K562 (cell line): ENCODE measurements around the gene MINDY4. TPM values are rescaled to one million over a fixed set of nuclear protein-coding genes. Genes with fewer than 3 reads are reported as not detected.

Experiments
- ATAC-seq: fragments of 200-7000 bp; cut with Tn5 transposase; 3 replicates; pipeline ENCODE4 v1.9.1; 2020; ENCODE audit warnings: moderate library complexity
- BruUV-seq: library from RNA; stranded (reverse); fragments of 400-500 nt; replicated peaks from 2 replicates; lab custom pipeline; 2021; lab: Mats Ljungman, UMichigan
- CTCF ChIA-PET: fragments of 300-600 bp; formaldehyde crosslinking; extraction: SDS; loops from one replicate; lab custom pipeline; 2021; ENCODE audit warnings: low intra/inter-chr PET ratio; lab: Yijun Ruan, JAX
- POLR2A ChIA-PET: fragments of 300-600, 350-650 bp; sonication (Branson Sonifier 250); formaldehyde crosslinking; extraction: SDS; loops from one replicate; lab custom pipeline; 2021; ENCODE audit warnings: antibody characterized with exemption, inconsistent platforms; lab: Yijun Ruan, JAX
- DNase-seq, 4 experiments: peaks; one replicate each; pipeline versions ENCODE4 v3.0.0 to v3.0.0-alpha.2; 2011 to 2018; ENCODE audit warnings: low spot score in 3 of 4, mixed read lengths in 3 of 4; ENCODE audit errors: extremely low read depth in 1 of 4
- FAIRE-seq: peaks from 2 replicates; lab custom pipeline; 2011; peaks lifted over from hg19 to GRCh38; lab: Jason Lieb, UNC
- H2AFZ ChIP-seq: 2 replicates; pipeline ENCODE4 v1.6.0; 2011; ENCODE audit warnings: low read depth, low read length, control low read depth, inconsistent platforms
- H3K27ac ChIP-seq: fragments of 200-600 bp; 3 replicates; pipeline ENCODE4 v1.8.0; 2011; ENCODE audit warnings: low read depth, mild to moderate bottlenecking, control low read depth, inconsistent platforms, low read length, moderate library complexity, mixed read lengths; ENCODE audit errors: extremely low read depth
- H3K27me3 ChIP-seq, 2 experiments: fragments of 300-600 bp in 1 of 2; 2 replicates in 1 of 2; 3 replicates in 1 of 2; pipeline versions ENCODE4 v1.6.0 to v1.8.0; 2011; ENCODE audit warnings: inconsistent platforms in 2 of 2, low read length in 2 of 2, mild to moderate bottlenecking in 1 of 2, mixed read lengths in 1 of 2, moderate library complexity in 1 of 2; ENCODE audit not compliant: control insufficient read depth in 2 of 2, insufficient read depth in 2 of 2
- H3K36me3 ChIP-seq: fragments of 300-600 bp; 3 replicates; pipeline ENCODE4 v1.8.0; 2011; ENCODE audit warnings: mild to moderate bottlenecking, low read length, inconsistent platforms; ENCODE audit not compliant: control insufficient read depth, insufficient read depth
- H3K4me1 ChIP-seq, 2 experiments: fragments of 200-600 bp in 1 of 2; replicated peaks in 1 of 2; 2 replicates in 1 of 2; 3 replicates in 1 of 2; pipeline versions ENCODE4 v1.5.1 to v1.8.0; 2011; ENCODE audit warnings: inconsistent platforms in 2 of 2, low read length in 2 of 2, mild to moderate bottlenecking in 1 of 2, mixed read lengths in 1 of 2, moderate library complexity in 1 of 2; ENCODE audit not compliant: control insufficient read depth in 2 of 2, insufficient read depth in 2 of 2
- H3K4me2 ChIP-seq: 2 replicates; pipeline ENCODE4 v1.6.1; 2011; ENCODE audit warnings: low read length, control low read depth, inconsistent platforms, mixed read lengths; ENCODE audit not compliant: insufficient read depth
- H3K4me3 ChIP-seq: fragments of 200-600 bp; sonication (generic), shearing (Covaris generic); 2 replicates; pipeline ENCODE4 v1.5.1; 2016; ENCODE audit warnings: control low read depth, inconsistent platforms
- H3K79me2 ChIP-seq: fragments of 200-600 bp; 3 replicates; pipeline ENCODE4 v1.8.0; 2011; ENCODE audit warnings: low read length, inconsistent platforms; ENCODE audit not compliant: control insufficient read depth, insufficient read depth
- H3K9ac ChIP-seq, 2 experiments: 2 replicates each; pipeline versions ENCODE4 v1.6.0 to v1.6.1; 2011; ENCODE audit warnings: low read depth in 2 of 2, low read length in 2 of 2, control low read depth in 1 of 2, inconsistent platforms in 1 of 2, mild to moderate bottlenecking in 1 of 2, mixed read lengths in 1 of 2; ENCODE audit not compliant: insufficient read depth in 1 of 2
- H3K9me1 ChIP-seq: one replicate; pipeline ENCODE4 v1.6.0; 2011; ENCODE audit warnings: inconsistent platforms, mild to moderate bottlenecking, low read length, moderate library complexity; ENCODE audit not compliant: control insufficient read depth, insufficient read depth
- H3K9me3 ChIP-seq: replicated peaks from 2 replicates; pipeline ENCODE4 v1.5.1; 2011; ENCODE audit warnings: low read depth, low read length, inconsistent platforms; ENCODE audit not compliant: control insufficient read depth, insufficient read depth
- H4K20me1 ChIP-seq: replicated peaks from 2 replicates; pipeline ENCODE4 v1.6.1; 2011; ENCODE audit warnings: low read length, inconsistent platforms, mixed read lengths; ENCODE audit not compliant: control insufficient read depth, insufficient read depth
- KLF6 ChIP-seq: fragments of 250-450 bp; sonication (Bioruptor Pico); IDR thresholded peaks from 2 replicates; pipeline ENCODE4 v1.4.0; 2020; ENCODE audit warnings: mild to moderate bottlenecking, moderate library complexity, borderline replicate concordance
- SRSF1 ChIP-seq: fragments of 200-400 bp; formaldehyde crosslinking; IDR thresholded peaks from 2 replicates; pipeline ENCODE4 v1.6.1; 2017; ENCODE audit warnings: mild to moderate bottlenecking, low read depth, low read length, moderate library complexity
- ZNF436 ChIP-seq: fragments of 250-450, 450-650 bp; sonication (Bioruptor Pico); formaldehyde crosslinking; IDR thresholded peaks from 2 replicates; pipeline ENCODE4 v1.7.0; 2020; ENCODE audit warnings: mild to moderate bottlenecking
- WGBS: fragments of 100-300 bp; shearing (Covaris generic); methylation state at CpG from one replicate; pipeline ENCODE4 v1.1.6; 2016; ENCODE audit warnings: low coverage, mixed read lengths; ENCODE audit not compliant: insufficient coverage; ENCODE audit errors: missing lambda C conversion rate; 5-methylcytosine and 5-hydroxymethylcytosine counted together
- in situ Hi-C: fragments of 300-500 bp; cut with MboI; formaldehyde crosslinking; loops from 4 replicates; pipeline ENCODE4 v1.15.0; 2018; ENCODE audit warnings: inconsistent platforms, mixed read lengths
- intact Hi-C: fragments of 100-400 bp; cut with micrococcal nuclease; formaldehyde crosslinking; loops from 2 replicates; pipeline ENCODE4 v1.14.2; 2022
- polyA plus RNA-seq, 8 experiments: library from polyadenylated mRNA; depleted of rRNA in 4 of 8; stranded (reverse) in 5 of 8; unstranded in 3 of 8; fragments of >200 nt; fragmentation: Nextera tagmentation in 2 of 8; fragmentation: Illumina TruSeq in 1 of 8; extraction: Ambion mirVana in 2 of 8; extraction: Trizol in 1 of 8; gene quantifications; 2 replicates each; pipeline versions ENCODE4 v1.2.1 to v1.2.3, GENCODE V29; 2011 to 2014; ENCODE audit warnings: inconsistent platforms in 1 of 8, missing spikeins in 1 of 8
- total RNA-seq, 7 experiments: library from RNA; depleted of rRNA in 6 of 7; stranded (reverse); fragments of >200 nt in 6 of 7; fragmentation: Illumina TruSeq in 2 of 7; extraction: Trizol in 2 of 7; gene quantifications; 2 replicates each; pipeline versions ENCODE4 v1.2.1 to v1.2.3, GENCODE V29; 2011 to 2021; ENCODE audit warnings: low replicate concordance in 1 of 7
- TF ChIP-seq, protein P1 (sequence below): fragments of 250-450 bp; sonication (Bioruptor Pico); IDR thresholded peaks from 2 replicates; pipeline ENCODE4 v1.8.0; 2022; ENCODE audit warnings: inconsistent platforms

MINDY4 gene
- total and polyA plus RNA-seq, 9 of the 15 experiments (the other 6 are each of a cell fraction or from before 2014, with no cell fraction given): 2.1 to 16.7 (median 11.0) TPM

GRCh38 chr7:30890226-30890625, 119.0 kb downstream of the MINDY4 start:
- no TSS peak for BruUV-seq
- Histone ChIP-seq H2AFZ (no peak overlapping the region), H3K27ac (no peak overlapping the region), H3K9me3 (no peaks in the 10 kb centered on the region), H3K79me2 (no peaks in the 10 kb centered on the region), H3K9me1 (no peaks in the 10 kb centered on the region), H3K27me3 (no peaks in the 10 kb centered on the region), H3K4me3 (no peak overlapping the region), H3K36me3 (no peaks in the 10 kb centered on the region), H3K9ac (no peak overlapping the region), H3K4me1 (peaks cover under 1 to 16% of the 10 kb centered on the region in 2 experiments; a peak in 3 of 5 replicates), H4K20me1 (no peaks in the 10 kb centered on the region), H3K4me2 (no peak overlapping the region)
- no peak for ATAC-seq
- 59% methylated on average over 7 of the region's 7 CpGs for WGBS
- DNase-seq: no peak
- in situ Hi-C loops (loop anchor here (5.0 kb wide), 1 partner anchor 82 kb away; no protein-coding TSS in a partner anchor), intact Hi-C loops (loop anchor here (10.0 kb wide), 1 partner anchor 85 kb away; no protein-coding TSS in a partner anchor)
- CTCF ChIA-PET: interaction anchor here (0.5 kb wide), 1 partner anchor 93 kb away, joined by 3 read pairs; no protein-coding TSS in a partner anchor
- FAIRE-seq: peak; percentile 60
- POLR2A ChIA-PET: no interaction called here
- no peak for TF ChIP-seq ZNF436 (CRISPR knock-in tag)
- TF ChIP-seq, protein P1, sequence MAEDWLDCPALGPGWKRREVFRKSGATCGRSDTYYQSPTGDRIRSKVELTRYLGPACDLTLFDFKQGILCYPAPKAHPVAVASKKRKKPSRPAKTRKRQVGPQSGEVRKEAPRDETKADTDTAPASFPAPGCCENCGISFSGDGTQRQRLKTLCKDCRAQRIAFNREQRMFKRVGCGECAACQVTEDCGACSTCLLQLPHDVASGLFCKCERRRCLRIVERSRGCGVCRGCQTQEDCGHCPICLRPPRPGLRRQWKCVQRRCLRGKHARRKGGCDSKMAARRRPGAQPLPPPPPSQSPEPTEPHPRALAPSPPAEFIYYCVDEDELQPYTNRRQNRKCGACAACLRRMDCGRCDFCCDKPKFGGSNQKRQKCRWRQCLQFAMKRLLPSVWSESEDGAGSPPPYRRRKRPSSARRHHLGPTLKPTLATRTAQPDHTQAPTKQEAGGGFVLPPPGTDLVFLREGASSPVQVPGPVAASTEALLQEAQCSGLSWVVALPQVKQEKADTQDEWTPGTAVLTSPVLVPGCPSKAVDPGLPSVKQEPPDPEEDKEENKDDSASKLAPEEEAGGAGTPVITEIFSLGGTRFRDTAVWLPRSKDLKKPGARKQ (CRISPR knock-in tag): no peak

DNA sequence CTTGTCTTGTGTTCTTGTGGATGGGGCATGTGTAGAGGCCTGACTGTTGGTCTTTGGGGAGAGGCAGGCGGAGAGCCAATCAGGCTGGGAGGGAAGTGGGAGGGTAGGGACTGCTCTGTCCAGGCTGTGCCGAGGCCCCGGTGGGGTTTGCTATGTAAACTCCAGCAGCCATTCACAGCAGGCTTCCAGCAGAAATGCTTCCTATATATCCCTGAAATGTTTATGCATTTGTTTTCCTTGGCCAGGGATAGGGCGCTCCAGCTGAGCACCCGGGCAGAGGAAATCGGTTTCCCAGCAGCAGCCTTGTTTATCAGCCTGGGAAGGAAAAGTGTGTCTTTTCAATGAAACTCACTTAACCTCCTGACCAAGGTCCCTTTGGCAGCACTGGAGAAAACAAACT, 122.1 kb downstream of the MINDY4 start:
- H3K27me3 ChIP-seq: no peaks in the 10 kb centered on the region
- POLR2A ChIA-PET: interaction anchor here (1.6 kb wide), 1 partner anchor 15 kb away, joined by 4 read pairs; no protein-coding TSS in a partner anchor
- DNase-seq: no peak
- CTCF ChIA-PET: no interaction called here
- no TSS peak for BruUV-seq
- WGBS: 63% methylated on average over 6 of the region's 6 CpGs
- no peak for ATAC-seq
- H3K9me3 ChIP-seq: no peaks in the 10 kb centered on the region
- H2AFZ ChIP-seq: no peak overlapping the region
- H3K4me1 ChIP-seq: peaks cover 24 to 40% of the 10 kb centered on the region in 2 experiments
- TF ChIP-seq KLF6 (CRISPR knock-in tag) (no peak), SRSF1 (no peak)
- no peaks in the 10 kb centered on the region for H3K79me2 ChIP-seq
- H3K27ac ChIP-seq: no peak overlapping the region
- no peak overlapping the region for H3K4me2 ChIP-seq
- no peaks in the 10 kb centered on the region for H3K9me1 ChIP-seq
- no peak overlapping the region for H3K4me3 ChIP-seq
- peak overlapping the region in 1 of 2 experiments; percentile 39; a peak in 1 of 4 replicates for H3K9ac ChIP-seq
- no peaks in the 10 kb centered on the region for H4K20me1 ChIP-seq
- intact Hi-C loops: loop anchor here (10.0 kb wide), 1 partner anchor 81 kb away; no protein-coding TSS in a partner anchor
- H3K36me3 ChIP-seq: no peaks in the 10 kb centered on the region
- in situ Hi-C loops: loop anchor here (5.0 kb wide), 1 partner anchor 79 kb away; no protein-coding TSS in a partner anchor
- no peak for FAIRE-seq
